ENCODE measurements around the gene SRGAP1.
"Not testable (repeated sequence)": the region's sequence is repeated elsewhere in the genome, so short reads cannot be mapped to it uniquely, and the experiment has no call there.

The SRGAP1 gene

GRCh38 chr12:63980211-63980610 is 135.7 kb downstream of the SRGAP1 start:
- no peak for DNase-seq

GRCh38 chr12:63981343-63981742 is 136.8 kb downstream of the SRGAP1 start:
- no peak for DNase-seq

GRCh38 chr12:63982604-63983295 is 138.2 kb downstream of the SRGAP1 start:
- DNase-seq, result no peak

GRCh38 chr12:63985456-63985855 is 141.0 kb downstream of the SRGAP1 start:
- no peak for DNase-seq

GRCh38 chr12:63985945-63986344 is 141.4 kb downstream of the SRGAP1 start:
- no peak for DNase-seq

GRCh38 chr12:63989301-63989845 is 144.9 kb downstream of the SRGAP1 start:
- DNase-seq, result no peak

- DNase-seq, result no peak
Observed at GRCh38 chr12:63990828-63991547, 146.5 kb downstream of the SRGAP1 start.

- DNase-seq, result no peak
Observed at GRCh38 chr12:63994704-63995103, 150.2 kb downstream of the SRGAP1 start.

GRCh38 chr12:63995512-63995911 is 151.0 kb downstream of the SRGAP1 start:
- no peak for DNase-seq

- no peak for DNase-seq
Observed at GRCh38 chr12:63996556-63996955, 152.1 kb downstream of the SRGAP1 start.

- DNase-seq, result no peak
Observed at GRCh38 chr12:63997198-63997597, 152.7 kb downstream of the SRGAP1 start.

GRCh38 chr12:63998584-63998983 is 154.1 kb downstream of the SRGAP1 start:
- no peak for DNase-seq

GRCh38 chr12:63999853-64000252 is 155.4 kb downstream of the SRGAP1 start:
- DNase-seq, result no peak

- DNase-seq, result no peak
Observed at GRCh38 chr12:64001439-64001838, 156.9 kb downstream of the SRGAP1 start.

- DNase-seq, result no peak
Observed at GRCh38 chr12:64004641-64005040, 160.1 kb downstream of the SRGAP1 start.

GRCh38 chr12:64006211-64006825 is 161.8 kb downstream of the SRGAP1 start:
- no peak for DNase-seq

GRCh38 chr12:64007853-64008252 is 163.4 kb downstream of the SRGAP1 start:
- DNase-seq, result no peak

- no peak for DNase-seq
Observed at GRCh38 chr12:64008596-64008995, 164.1 kb downstream of the SRGAP1 start.

GRCh38 chr12:64009321-64010068 is 165.0 kb downstream of the SRGAP1 start:
- DNase-seq, result no peak

GRCh38 chr12:64010069-64010686 is 165.7 kb downstream of the SRGAP1 start:
- no peak for DNase-seq

- no peak for DNase-seq
Observed at GRCh38 chr12:64016521-64016920, 172.0 kb downstream of the SRGAP1 start.

- not testable (repeated sequence) for DNase-seq
Observed at GRCh38 chr12:64018116-64018515, 173.6 kb downstream of the SRGAP1 start.

GRCh38 chr12:64018524-64018923 is 174.0 kb downstream of the SRGAP1 start:
- DNase-seq, result no peak
